ENCODE data around the gene TFB1M.
A peak's percentile ranks its signal among the peaks of the same experiment; 100 is the strongest.
"Not testable (repeated sequence)": the region's sequence is repeated elsewhere in the genome, so short reads cannot be mapped to it uniquely, and the experiment has no call there.

TFB1M gene

GRCh38 chr6:155297669-155298068 is 16.6 kb downstream of the TFB1M start:
- no peak for DNase-seq (ENCODE audit: low read depth)

GRCh38 chr6:155292711-155293110 is 21.6 kb downstream of the TFB1M start:
- DNase-seq (ENCODE audit: low read depth): no peak

GRCh38 chr6:155291291-155291690 is 23.0 kb downstream of the TFB1M start:
- DNase-seq (ENCODE audit: low read depth): no peak

GRCh38 chr6:155290491-155290890 is 23.8 kb downstream of the TFB1M start:
- DNase-seq (ENCODE audit: low read depth): no peak

- no peak for DNase-seq (ENCODE audit: low read depth)
Measured at GRCh38 chr6:155287762-155288161, 26.5 kb downstream of the TFB1M start.

GRCh38 chr6:155284775-155285174 is 29.5 kb downstream of the TFB1M start:
- DNase-seq (ENCODE audit: low read depth): no peak

GRCh38 chr6:155278319-155279049 is 35.8 kb downstream of the TFB1M start:
- no peak for DNase-seq (ENCODE audit: low read depth)

- no peak for DNase-seq (ENCODE audit: low read depth)
Measured at GRCh38 chr6:155276638-155277037, 37.6 kb downstream of the TFB1M start.

- DNase-seq (ENCODE audit: low read depth): no peak
Measured at GRCh38 chr6:155275808-155276480, 38.3 kb downstream of the TFB1M start.

GRCh38 chr6:155274533-155274932 is 39.8 kb downstream of the TFB1M start:
- DNase-seq (ENCODE audit: low read depth): no peak

GRCh38 chr6:155274106-155274505 is 40.2 kb downstream of the TFB1M start:
- no peak for DNase-seq (ENCODE audit: low read depth)

- peak; percentile 42 for DNase-seq (ENCODE audit: low read depth)
Measured at GRCh38 chr6:155273431-155273830, 40.9 kb downstream of the TFB1M start.

- peak; percentile 47 for DNase-seq (ENCODE audit: low read depth)
Measured at GRCh38 chr6:155272353-155273232, 41.7 kb downstream of the TFB1M start.

- no peak for DNase-seq (ENCODE audit: low read depth)
Measured at GRCh38 chr6:155271145-155271544, 43.1 kb downstream of the TFB1M start.

GRCh38 chr6:155270561-155271091 is 43.7 kb downstream of the TFB1M start:
- no peak for DNase-seq (ENCODE audit: low read depth)

- DNase-seq (ENCODE audit: low read depth): no peak
Measured at GRCh38 chr6:155269765-155270164, 44.5 kb downstream of the TFB1M start.

- DNase-seq (ENCODE audit: low read depth): not testable (repeated sequence)
Measured at GRCh38 chr6:155268088-155268867, 46.0 kb downstream of the TFB1M start.

- DNase-seq (ENCODE audit: low read depth): no peak
Measured at GRCh38 chr6:155267411-155267810, 46.9 kb downstream of the TFB1M start.

- no peak for DNase-seq (ENCODE audit: low read depth)
Measured at GRCh38 chr6:155265843-155266535, 48.3 kb downstream of the TFB1M start.

- no peak for DNase-seq (ENCODE audit: low read depth)
Measured at GRCh38 chr6:155264693-155265320, 49.5 kb downstream of the TFB1M start.

Data from GM04503 (cell line).